ENCODE measurements around the gene CLDN9. TPM values are rescaled to one million over a fixed set of nuclear protein-coding genes. Genes with fewer than 3 reads are reported as not detected.

The CLDN9 gene
- total and polyA plus RNA-seq, 2 donors (not counting 1 experiment from before 2014, with no cell fraction given): 0.04 TPM; not detected in 1

GRCh38 chr16:3013998-3014690 lies 1.4 kb downstream of the CLDN9 start:
- H3K4me3 ChIP-seq (ENCODE audit: control extremely low read depth in 1 of 5, extremely low read depth in 1 of 5, insufficient read depth in 1 of 5, low read depth in 2 of 5, low read length in 4 of 5): no peak overlapping the region
- ATAC-seq (ENCODE audit: low read depth): no peak
- no peak overlapping the region for H2AFZ ChIP-seq (ENCODE audit: insufficient read depth, low read depth, low read length, poor library complexity, severe bottlenecking)
- WGBS (ENCODE audit: insufficient coverage): 87% methylated on average over 8 of the region's 12 CpGs
- Mint-ChIP-seq H3K27ac (no peak overlapping the region), H3K4me1 (peaks cover 4% of the 10 kb centered on the region), H3K9me3 (ENCODE audit: insufficient read depth) (no peaks in the 10 kb centered on the region), H3K4me3 (no peak overlapping the region), H3K27me3 (peaks cover 22% of the 10 kb centered on the region)
- H3K27ac ChIP-seq (ENCODE audit: low read length in 2 of 2): no peak overlapping the region
- peaks cover 0 to 34% (median 14%) of the 10 kb centered on the region in 4 experiments for H3K27me3 ChIP-seq (replicated peaks in 1 of 4; ENCODE audit: control extremely low read depth in 1 of 4, control insufficient read depth in 3 of 4, insufficient read depth in 4 of 4, low read length in 3 of 4)
- H3K9ac ChIP-seq (ENCODE audit: low read length): no peak overlapping the region
- peaks cover 0 to 4% (median 0%) of the 10 kb centered on the region in 3 donors for H3K9me3 ChIP-seq (ENCODE audit: control extremely low read depth in 1 of 3, control insufficient read depth in 2 of 3, insufficient read depth in 1 of 3, low read length in 2 of 3)
- ChIA-PET CTCF (no interaction called here), POLR2A (no interaction called here)
- TF ChIP-seq CTCF (IDR thresholded peaks at IDR 0.05) (no peak), EZH2 (IDR thresholded peaks at IDR 0.05; ENCODE audit: borderline replicate concordance, insufficient read depth, low read depth, low read length, poor library complexity, severe bottlenecking) (no peak)
- H3K79me2 ChIP-seq (ENCODE audit: control insufficient read depth, insufficient read depth, low read length): no peaks in the 10 kb centered on the region
- no peak overlapping the region for H3K4me2 ChIP-seq (replicated peaks; ENCODE audit: low read depth, low read length, poor library complexity, severe bottlenecking)
- H3K4me1 ChIP-seq (ENCODE audit: control insufficient read depth in 2 of 2, insufficient read depth in 2 of 2, low read length in 2 of 2): peaks cover 4 to 6% of the 10 kb centered on the region in 2 donors
- no peaks in the 10 kb centered on the region for H3K36me3 ChIP-seq (replicated peaks in 1 of 2; ENCODE audit: control extremely low read depth in 1 of 2, control insufficient read depth in 1 of 2, extremely low read depth in 1 of 2, insufficient read depth in 2 of 2, low read length in 1 of 2)
- DNase-seq: no peak
- no peaks in the 10 kb centered on the region for H4K20me1 ChIP-seq (ENCODE audit: control insufficient read depth, insufficient read depth, low read length, poor library complexity, severe bottlenecking)
- intact Hi-C loops (cut with micrococcal nuclease): no loop called here

GRCh38 chr16:3014971-3015370 lies 2.2 kb downstream of the CLDN9 start:
- Mint-ChIP-seq H3K4me3 (no peak overlapping the region), H3K27me3 (peaks cover 22% of the 10 kb centered on the region), H3K27ac (no peak overlapping the region), H3K4me1 (peaks cover 7% of the 10 kb centered on the region), H3K9me3 (ENCODE audit: insufficient read depth) (no peaks in the 10 kb centered on the region)
- Histone ChIP-seq H3K79me2 (ENCODE audit: control insufficient read depth, insufficient read depth, low read length) (no peaks in the 10 kb centered on the region), H3K36me3 (replicated peaks in 1 of 2; ENCODE audit: control extremely low read depth in 1 of 2, control insufficient read depth in 1 of 2, extremely low read depth in 1 of 2, insufficient read depth in 2 of 2, low read length in 1 of 2) (no peaks in the 10 kb centered on the region), H3K27me3 (replicated peaks in 1 of 4; ENCODE audit: control extremely low read depth in 1 of 4, control insufficient read depth in 3 of 4, insufficient read depth in 4 of 4, low read length in 3 of 4) (peaks cover 0 to 32% (median 14%) of the 10 kb centered on the region in 4 experiments), H2AFZ (ENCODE audit: insufficient read depth, low read depth, low read length, poor library complexity, severe bottlenecking) (no peak overlapping the region), H3K9me3 (ENCODE audit: control extremely low read depth in 1 of 3, control insufficient read depth in 2 of 3, insufficient read depth in 1 of 3, low read length in 2 of 3) (peaks cover 0 to 4% (median 0%) of the 10 kb centered on the region in 3 donors), H3K27ac (ENCODE audit: low read length in 2 of 2) (no peak overlapping the region), H3K4me3 (ENCODE audit: control extremely low read depth in 1 of 5, extremely low read depth in 1 of 5, insufficient read depth in 1 of 5, low read depth in 2 of 5, low read length in 4 of 5) (no peak overlapping the region), H3K9ac (ENCODE audit: low read length) (no peak overlapping the region), H3K4me2 (replicated peaks; ENCODE audit: low read depth, low read length, poor library complexity, severe bottlenecking) (no peak overlapping the region), H4K20me1 (ENCODE audit: control insufficient read depth, insufficient read depth, low read length, poor library complexity, severe bottlenecking) (no peaks in the 10 kb centered on the region), H3K4me1 (ENCODE audit: control insufficient read depth in 2 of 2, insufficient read depth in 2 of 2, low read length in 2 of 2) (peaks cover 6 to 13% of the 10 kb centered on the region in 2 donors)
- POLR2A ChIA-PET: no interaction called here
- intact Hi-C loops (cut with micrococcal nuclease): no loop called here
- CTCF ChIA-PET: interaction anchor here (0.7 to 1.4 kb wide), 2 partner anchors 13 to 20 kb away, joined by 3 to 4 read pairs; no protein-coding TSS in a partner anchor
- no peak for ATAC-seq (ENCODE audit: low read depth)
- DNase-seq: no peak
- TF ChIP-seq CTCF (IDR thresholded peaks at IDR 0.05): no peak
- WGBS (ENCODE audit: insufficient coverage): 85% methylated on average over 3 of the region's 6 CpGs
